GM12891 (cell line): ENCODE data around the gene NDUFC2.

Experiments
- DNase-seq: peaks from one replicate; pipeline ENCODE4 v3.0.0; 2011; ENCODE audit warnings: low spot score; ENCODE audit not compliant: insufficient read length
- FAIRE-seq: peaks from 2 replicates; lab custom pipeline; 2011; peaks lifted over from hg19 to GRCh38; lab: Jason Lieb, UNC
- PAX5 ChIP-seq: IDR thresholded peaks from 2 replicates; pipeline ENCODE4 v1.6.1; 2011; ENCODE audit warnings: low read length, moderate library complexity, mild to moderate bottlenecking; ENCODE audit not compliant: insufficient read depth, severe bottlenecking
- POLR2A ChIP-seq: IDR thresholded peaks from 2 replicates; pipeline ENCODE4 v1.6.1; 2011; ENCODE audit warnings: low read depth, low read length, control low read depth
- POLR2AphosphoS5 ChIP-seq: IDR thresholded peaks from 2 replicates; pipeline ENCODE4 v1.6.1; 2011; ENCODE audit warnings: low read depth, low read length, control low read depth
- POU2F2 ChIP-seq: IDR thresholded peaks from 2 replicates; pipeline ENCODE4 v1.6.1; 2011; ENCODE audit warnings: low read depth, mild to moderate bottlenecking, control low read depth, low read length, moderate library complexity
- SPI1 ChIP-seq: IDR thresholded peaks from 2 replicates; pipeline ENCODE4 v1.6.1; 2011; ENCODE audit warnings: low read depth, low read length, control low read depth
- TAF1 ChIP-seq: IDR thresholded peaks from 2 replicates; pipeline ENCODE4 v1.6.1; 2011; ENCODE audit warnings: low read depth, low read length, control low read depth

Gene NDUFC2

GRCh38 chr11:78022397-78023396, 57.0 kb downstream of the NDUFC2 start, which contains the start of gene KCTD14:
KCTD14 (minus strand) TSS chr11:78023276; CDS start chr11:78023249, 27 bp downstream.
- no peak for DNase-seq
- no peak for TF ChIP-seq POLR2A
- TF ChIP-seq POLR2AphosphoS5: no peak
- TF ChIP-seq PAX5: no peak
- no peak for TF ChIP-seq POU2F2
- no peak for TF ChIP-seq TAF1
- TF ChIP-seq SPI1: no peak
- FAIRE-seq: no peak

- FAIRE-seq (no peak), DNase-seq (no peak)
- TF ChIP-seq SPI1 (no peak), TAF1 (no peak), POLR2A (no peak), POLR2AphosphoS5 (no peak), PAX5 (no peak), POU2F2 (no peak)
Measured at GRCh38 chr11:78021611-78022010, 58.1 kb downstream of the NDUFC2 start.

- FAIRE-seq (no peak), DNase-seq (no peak)
- TF ChIP-seq POLR2AphosphoS5: no peak
- no peak for TF ChIP-seq POU2F2
- TF ChIP-seq SPI1: no peak
- TF ChIP-seq POLR2A: no peak
- TF ChIP-seq TAF1: no peak
- TF ChIP-seq PAX5: no peak
Measured at GRCh38 chr11:78020246-78020645, 59.4 kb downstream of the NDUFC2 start.

- no peak for TF ChIP-seq POU2F2
- TF ChIP-seq POLR2A: no peak
- no peak for TF ChIP-seq TAF1
- no peak for TF ChIP-seq PAX5
- no peak for TF ChIP-seq SPI1
- TF ChIP-seq POLR2AphosphoS5: no peak
- FAIRE-seq: no peak
- no peak for DNase-seq
Measured at GRCh38 chr11:78019808-78020207, 59.9 kb downstream of the NDUFC2 start.
